Keratinocyte (primary cell): ENCODE data around the gene XG. TPM values are rescaled to one million over a fixed set of nuclear protein-coding genes. Genes with fewer than 3 reads are reported as not detected.
A peak's percentile ranks its signal among the peaks of the same experiment; 100 is the strongest.

Experiments used
- DNase-seq: peaks from one replicate; pipeline ENCODE4 v3.0.0-alpha.2; 2011; ENCODE audit warnings: low read depth, missing footprints, low spot score
- FAIRE-seq: peaks from 2 replicates; lab custom pipeline; 2011; peaks lifted over from hg19 to GRCh38; lab: Jason Lieb, UNC
- H2AFZ ChIP-seq: 2 replicates; pipeline ENCODE4 v1.6.0; 2012; ENCODE audit warnings: low read length, control low read depth, inconsistent platforms; ENCODE audit not compliant: control insufficient read depth
- H3K27ac ChIP-seq: 2 replicates; pipeline ENCODE4 v1.5.1; 2011; ENCODE audit warnings: low read length; ENCODE audit not compliant: control insufficient read depth, insufficient read depth
- H3K27me3 ChIP-seq: 3 replicates; pipeline ENCODE4 v1.6.0; 2011; ENCODE audit warnings: low read length; ENCODE audit not compliant: control insufficient read depth, insufficient read depth; ENCODE audit errors: extremely low read depth
- H3K36me3 ChIP-seq, 2 experiments: 2 replicates in 1 of 2; 3 replicates in 1 of 2; pipeline ENCODE4 v1.5.1; 2011; ENCODE audit warnings: low read length in 2 of 2, mild to moderate bottlenecking in 1 of 2; ENCODE audit not compliant: control insufficient read depth in 2 of 2, insufficient read depth in 2 of 2; ENCODE audit errors: extremely low read depth in 1 of 2
- H3K4me1 ChIP-seq: 3 replicates; pipeline ENCODE4 v1.5.1; 2011; ENCODE audit warnings: low read length; ENCODE audit not compliant: control insufficient read depth, insufficient read depth; ENCODE audit errors: extremely low read depth
- H3K4me2 ChIP-seq: 3 replicates; pipeline ENCODE4 v1.6.0; 2011; ENCODE audit warnings: low read depth, low read length; ENCODE audit not compliant: control insufficient read depth, insufficient read depth; ENCODE audit errors: extremely low read depth
- H3K4me3 ChIP-seq, 3 experiments: fragments of 200-600 bp in 1 of 3; sonication (generic) in 1 of 3; 2 replicates in 2 of 3; 3 replicates in 1 of 3; pipeline ENCODE4 v1.5.1; 2011 to 2016; ENCODE audit warnings: low read length in 3 of 3, mild to moderate bottlenecking in 3 of 3, control low read depth in 2 of 3, inconsistent platforms in 1 of 3, low read depth in 1 of 3, mixed read lengths in 1 of 3, mixed run types in 1 of 3, moderate library complexity in 1 of 3; ENCODE audit not compliant: control insufficient read depth in 2 of 3, insufficient read depth in 2 of 3; ENCODE audit errors: extremely low read depth in 1 of 3
- H3K79me2 ChIP-seq: 2 replicates; pipeline ENCODE4 v1.6.0; 2012; ENCODE audit warnings: low read length; ENCODE audit not compliant: control insufficient read depth, insufficient read depth
- H3K9ac ChIP-seq: 3 replicates; pipeline ENCODE4 v1.6.0; 2011; ENCODE audit warnings: low read length; ENCODE audit not compliant: control insufficient read depth, insufficient read depth; ENCODE audit errors: extremely low read depth
- H3K9me1 ChIP-seq: 3 replicates; pipeline ENCODE4 v1.6.0; 2011; ENCODE audit warnings: low read length; ENCODE audit not compliant: control insufficient read depth, insufficient read depth; ENCODE audit errors: extremely low read depth
- H3K9me3 ChIP-seq: 2 replicates; pipeline ENCODE4 v1.5.1; 2012; ENCODE audit warnings: low read depth, low read length; ENCODE audit not compliant: control insufficient read depth
- H4K20me1 ChIP-seq: 3 replicates; pipeline ENCODE4 v1.6.0; 2011; ENCODE audit warnings: low read length; ENCODE audit not compliant: control insufficient read depth, insufficient read depth; ENCODE audit errors: extremely low read depth
- EZH2 ChIP-seq: IDR thresholded peaks from one replicate; pipeline ENCODE4 v1.6.1; 2012; ENCODE audit warnings: inconsistent platforms, mild to moderate bottlenecking, low read length, moderate library complexity
- dilution Hi-C: fragments of 300-500 bp; cut with MboI; formaldehyde crosslinking; loops from one replicate; pipeline ENCODE4 v1.7.0; 2020; ENCODE audit warnings: low sequenced_read_pairs; ENCODE audit not compliant: extremely low pct_ligation_motif_present
- polyA plus RNA-seq, 5 experiments: library from polyadenylated mRNA; depleted of rRNA in 3 of 5; stranded (reverse) in 3 of 5; stranded (forward) in 1 of 5; unstranded in 1 of 5; fragments of >200 nt; gene quantifications; 1 replicate in 1 of 5; 2 replicates in 3 of 5; 3 replicates in 1 of 5; pipeline versions ENCODE4 v1.2.1 to v1.2.3, GENCODE V29; 2011 to 2012; ENCODE audit warnings: missing spikeins in 2 of 5, low read depth in 1 of 5, low replicate concordance in 1 of 5
- TF ChIP-seq, protein P1 (sequence below), 3 experiments: IDR thresholded peaks in 1 of 3; conservative IDR thresholded peaks in 1 of 3; optimal IDR thresholded peaks in 1 of 3; 2 replicates in 2 of 3; 3 replicates in 1 of 3; pipeline versions ENCODE3 to v1.5.1; 2011; ENCODE audit warnings: low read length in 3 of 3, mild to moderate bottlenecking in 3 of 3, moderate library complexity in 2 of 3, control low read depth in 1 of 3, inconsistent platforms in 1 of 3; ENCODE audit not compliant: insufficient read depth in 2 of 3; ENCODE audit errors: extremely low read depth in 1 of 3

Gene XG
- polyA plus RNA-seq, 1 donor (not counting 4 experiments of a cell fraction or from before 2014, with no cell fraction given), result 70.9 TPM

GRCh38 chrX:2820136-2820771, 68.4 kb downstream of the XG start:
- Histone ChIP-seq H3K27me3 (no peaks in the 10 kb centered on the region), H3K9ac (no peak overlapping the region), H3K4me3 (no peak overlapping the region), H3K79me2 (no peaks in the 10 kb centered on the region), H3K9me3 (no peaks in the 10 kb centered on the region), H3K4me2 (peak overlapping the region; percentile 9), H3K9me1 (no peaks in the 10 kb centered on the region), H2AFZ (no peak overlapping the region), H3K36me3 (no peaks in the 10 kb centered on the region), H3K4me1 (peaks cover 6% of the 10 kb centered on the region), H3K27ac (no peak overlapping the region), H4K20me1 (no peaks in the 10 kb centered on the region)
- dilution Hi-C loops, result no loop called here
- FAIRE-seq (no peak), DNase-seq (no peak)
- TF ChIP-seq EZH2, result no peak
- TF ChIP-seq, protein P1, sequence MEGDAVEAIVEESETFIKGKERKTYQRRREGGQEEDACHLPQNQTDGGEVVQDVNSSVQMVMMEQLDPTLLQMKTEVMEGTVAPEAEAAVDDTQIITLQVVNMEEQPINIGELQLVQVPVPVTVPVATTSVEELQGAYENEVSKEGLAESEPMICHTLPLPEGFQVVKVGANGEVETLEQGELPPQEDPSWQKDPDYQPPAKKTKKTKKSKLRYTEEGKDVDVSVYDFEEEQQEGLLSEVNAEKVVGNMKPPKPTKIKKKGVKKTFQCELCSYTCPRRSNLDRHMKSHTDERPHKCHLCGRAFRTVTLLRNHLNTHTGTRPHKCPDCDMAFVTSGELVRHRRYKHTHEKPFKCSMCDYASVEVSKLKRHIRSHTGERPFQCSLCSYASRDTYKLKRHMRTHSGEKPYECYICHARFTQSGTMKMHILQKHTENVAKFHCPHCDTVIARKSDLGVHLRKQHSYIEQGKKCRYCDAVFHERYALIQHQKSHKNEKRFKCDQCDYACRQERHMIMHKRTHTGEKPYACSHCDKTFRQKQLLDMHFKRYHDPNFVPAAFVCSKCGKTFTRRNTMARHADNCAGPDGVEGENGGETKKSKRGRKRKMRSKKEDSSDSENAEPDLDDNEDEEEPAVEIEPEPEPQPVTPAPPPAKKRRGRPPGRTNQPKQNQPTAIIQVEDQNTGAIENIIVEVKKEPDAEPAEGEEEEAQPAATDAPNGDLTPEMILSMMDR (optimal IDR thresholded peaks at IDR 0.05 in 1 of 3, IDR thresholded peaks at IDR 0.05 in 1 of 3, conservative IDR thresholded peaks at IDR 0.05 in 1 of 3; ENCODE audit: extremely low read depth in 1 of 3, insufficient read depth in 2 of 3, low read length in 3 of 3), result no peak

DNA sequence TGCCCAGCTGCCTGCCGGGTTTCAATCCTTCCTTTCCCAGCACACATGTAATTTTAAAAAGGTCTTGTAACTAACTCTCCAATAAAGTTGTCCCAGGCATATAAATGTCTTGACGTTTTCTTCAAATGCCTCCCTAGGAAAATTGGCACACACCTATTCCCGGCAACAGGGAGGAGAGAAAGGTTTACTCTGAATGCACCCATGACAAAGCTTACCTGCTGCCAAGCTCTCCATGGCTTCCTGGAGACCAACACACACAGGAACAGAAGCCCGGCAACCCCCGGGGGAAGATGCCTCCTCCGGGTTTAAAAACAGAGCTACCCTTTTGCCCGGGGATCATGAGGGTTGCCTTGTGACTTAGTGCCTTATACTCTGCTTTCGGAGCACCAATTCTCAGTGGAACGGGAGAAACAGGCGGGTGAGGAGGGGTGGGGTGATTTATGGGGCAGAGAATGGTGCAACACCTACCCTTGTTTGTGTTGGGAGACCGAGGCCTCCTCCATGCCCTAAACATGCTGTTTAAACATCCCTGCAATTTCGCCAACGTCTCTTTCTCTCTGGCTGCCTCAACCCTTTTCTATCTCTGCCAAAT, 72.1 kb downstream of the XG start:
- Histone ChIP-seq H3K4me3 (no peak overlapping the region), H3K9ac (no peak overlapping the region), H3K9me3 (no peaks in the 10 kb centered on the region), H3K27ac (no peak overlapping the region), H3K27me3 (peaks cover 7% of the 10 kb centered on the region), H3K4me1 (peaks cover 6% of the 10 kb centered on the region), H3K36me3 (no peaks in the 10 kb centered on the region), H2AFZ (no peak overlapping the region), H3K9me1 (no peaks in the 10 kb centered on the region), H4K20me1 (no peaks in the 10 kb centered on the region), H3K79me2 (no peaks in the 10 kb centered on the region), H3K4me2 (no peak overlapping the region)
- dilution Hi-C loops, result no loop called here
- DNase-seq, result no peak
- TF ChIP-seq, protein P1 (optimal IDR thresholded peaks at IDR 0.05 in 1 of 3, IDR thresholded peaks at IDR 0.05 in 1 of 3, conservative IDR thresholded peaks at IDR 0.05 in 1 of 3; ENCODE audit: extremely low read depth in 1 of 3, insufficient read depth in 2 of 3, low read length in 3 of 3), result no peak
- no peak for FAIRE-seq
